ENCODE measurements around the gene SMIM8.

Gene SMIM8

GRCh38 chr6:87336367-87336766, 14.0 kb downstream of the SMIM8 start:
- no peak for FAIRE-seq

DNA sequence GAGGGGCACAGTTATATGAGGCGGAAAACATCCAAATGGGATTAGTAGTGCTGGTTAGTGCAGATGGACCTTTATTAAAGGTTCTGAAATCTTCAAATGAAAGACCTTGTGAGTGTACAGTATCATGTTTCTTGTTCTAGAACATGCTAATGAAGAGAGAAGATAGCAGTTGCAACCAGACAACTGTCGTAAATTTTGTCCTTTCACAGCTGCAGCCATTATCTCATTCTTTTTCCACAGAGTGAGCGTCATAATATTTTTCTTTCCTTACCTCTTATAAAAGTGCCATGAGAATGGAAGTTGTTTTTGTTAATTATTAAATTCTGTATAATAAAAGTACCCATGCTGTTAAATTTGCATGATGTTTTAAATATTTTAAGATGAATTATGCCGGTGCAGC, 17.8 kb downstream of the SMIM8 start:
- FAIRE-seq = no peak

GRCh38 chr6:87341158-87341557, 18.8 kb downstream of the SMIM8 start:
- FAIRE-seq = no peak

DNA sequence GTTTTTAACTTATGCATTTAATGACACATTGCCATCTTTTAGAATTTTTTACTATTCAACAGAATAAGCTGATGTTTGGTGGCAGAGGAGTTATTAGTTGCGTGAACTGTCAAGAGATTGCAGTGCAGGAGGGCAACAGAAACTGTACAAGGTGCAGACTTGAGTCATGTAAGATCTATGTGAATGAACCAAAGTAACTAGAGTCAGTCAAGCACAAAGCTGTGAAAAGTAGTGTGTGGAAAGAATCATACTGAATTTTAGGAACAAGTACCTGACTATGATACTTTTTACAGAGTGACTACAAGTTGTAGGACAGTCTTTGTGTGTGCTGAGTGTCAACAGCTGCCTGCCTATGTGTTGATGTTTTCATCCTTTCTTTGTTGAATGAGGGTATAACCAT, 19.5 kb downstream of the SMIM8 start:
- FAIRE-seq = no peak

GRCh38 chr6:87342829-87343228, 20.4 kb downstream of the SMIM8 start:
- FAIRE-seq = no peak

DNA sequence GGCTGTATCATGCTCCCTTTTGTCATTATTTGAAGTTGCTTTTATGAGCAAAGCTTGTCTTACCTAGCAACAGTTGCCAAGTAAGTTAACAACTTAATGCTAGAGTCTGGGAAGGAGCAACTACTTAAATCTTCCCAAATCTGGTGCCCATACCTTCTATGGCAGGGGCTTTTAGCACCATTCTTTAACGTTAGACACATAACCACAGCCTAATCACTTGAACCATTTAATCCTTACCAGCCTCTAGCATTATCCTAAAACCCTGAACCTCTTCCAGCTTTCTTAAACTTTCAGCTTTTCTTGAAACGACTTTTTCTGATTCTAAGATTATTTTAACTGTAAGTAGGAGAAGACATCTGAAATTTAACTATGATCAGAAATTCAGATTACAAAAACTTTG, 22.3 kb downstream of the SMIM8 start, which contains the start of gene C6orf163:
C6orf163 (plus strand) TSS at position 83 of the 400 bp plus-strand sequence; CDS start at position 370, 287 bp downstream.
- no peak for FAIRE-seq

DNA sequence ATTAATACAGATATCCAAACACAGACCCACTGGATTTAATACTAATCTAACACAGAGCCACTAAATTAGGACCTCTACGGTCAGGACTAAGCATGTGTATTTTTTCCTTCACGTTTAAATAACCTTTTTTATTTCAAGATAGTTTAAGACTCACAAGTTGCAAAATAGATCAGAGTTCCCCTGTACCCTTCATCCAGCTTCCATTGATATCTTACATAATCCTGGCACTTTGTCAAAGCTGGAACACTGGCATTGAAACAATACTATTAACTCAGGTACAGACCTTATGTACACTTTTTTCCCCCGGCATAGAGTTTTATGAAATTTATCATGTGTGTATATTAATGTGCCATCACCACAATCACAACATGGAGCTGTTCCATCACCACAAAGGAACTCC, 24.3 kb downstream of the SMIM8 start:
- no peak for FAIRE-seq

- FAIRE-seq = no peak
Observed at GRCh38 chr6:87349896-87350295, 27.5 kb downstream of the SMIM8 start.

- no peak for FAIRE-seq
Observed at GRCh38 chr6:87350516-87350915, 28.1 kb downstream of the SMIM8 start.

- FAIRE-seq = no peak
Observed at GRCh38 chr6:87351583-87351982, 29.2 kb downstream of the SMIM8 start.

GRCh38 chr6:87356181-87356580, 33.8 kb downstream of the SMIM8 start:
- FAIRE-seq = no peak

DNA sequence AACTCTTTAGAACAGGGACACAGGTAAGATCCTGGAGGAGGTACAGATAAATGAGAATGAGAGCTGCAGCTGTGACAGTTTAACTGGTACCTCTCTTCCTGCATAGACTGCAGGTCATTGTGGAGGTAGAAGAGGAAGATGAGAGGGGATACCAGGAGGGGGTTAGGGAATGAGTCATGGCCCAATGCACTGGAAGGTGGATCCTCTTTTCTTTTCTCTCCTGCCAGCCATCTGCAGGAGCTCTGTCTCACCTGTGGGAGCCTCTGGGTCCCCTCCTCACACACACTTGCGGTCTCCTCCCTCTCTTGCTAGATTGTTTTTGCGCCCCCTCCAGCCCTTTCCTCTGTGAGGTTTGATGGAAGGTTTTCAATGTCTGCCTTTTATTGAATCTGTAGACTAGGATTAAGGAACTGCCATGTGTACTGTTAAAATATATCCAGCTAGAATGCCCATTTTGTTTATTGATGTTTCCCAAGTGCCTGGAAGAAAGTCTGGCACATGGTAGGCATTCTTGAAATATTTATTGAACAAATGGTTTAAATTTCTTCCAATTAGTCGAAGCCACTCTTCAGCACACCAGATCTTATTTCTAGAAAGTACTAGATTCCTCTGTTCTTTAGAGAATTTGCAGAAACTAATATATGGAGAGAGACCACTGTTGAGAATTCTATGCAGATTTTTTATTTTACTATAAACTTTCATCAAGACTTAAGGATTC, 35.2 kb downstream of the SMIM8 start:
- FAIRE-seq = no peak

DNA sequence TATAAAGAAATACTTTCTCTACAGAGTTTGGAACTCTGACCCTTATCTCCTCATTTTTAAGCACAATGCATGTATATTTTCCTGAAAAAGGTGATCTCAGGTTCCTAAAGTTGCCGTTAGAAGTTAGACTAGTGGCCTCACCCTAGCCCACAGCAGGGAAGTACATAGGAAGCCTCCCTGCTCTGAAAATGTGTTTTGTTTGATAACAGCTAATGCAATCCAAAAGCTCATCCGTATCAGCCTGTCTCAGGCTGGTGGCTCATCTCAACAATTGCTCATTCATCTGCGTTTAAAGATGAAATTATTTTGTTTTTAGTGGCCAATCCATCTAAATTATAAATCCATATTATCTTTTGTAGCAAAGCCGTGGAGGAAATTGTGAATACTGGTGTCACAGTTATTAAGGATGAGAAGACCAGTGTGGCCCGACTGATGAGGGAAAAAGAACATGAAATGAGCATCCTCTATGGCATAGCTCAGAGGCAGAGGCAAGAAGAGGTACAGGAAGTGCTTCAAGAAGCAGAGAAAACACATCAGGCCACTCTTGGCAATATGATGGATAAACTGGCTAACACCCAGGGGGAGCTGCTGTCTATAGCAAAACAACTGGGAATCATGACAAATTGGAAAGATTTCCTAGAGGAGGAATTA, 42.3 kb downstream of the SMIM8 start:
- no peak for FAIRE-seq

- no peak for FAIRE-seq
Observed at GRCh38 chr6:87366072-87366827, 43.9 kb downstream of the SMIM8 start.

GRCh38 chr6:87366899-87367298, 44.5 kb downstream of the SMIM8 start:
- no peak for FAIRE-seq

GRCh38 chr6:87373377-87373776, 51.0 kb downstream of the SMIM8 start:
- FAIRE-seq = no peak

DNA sequence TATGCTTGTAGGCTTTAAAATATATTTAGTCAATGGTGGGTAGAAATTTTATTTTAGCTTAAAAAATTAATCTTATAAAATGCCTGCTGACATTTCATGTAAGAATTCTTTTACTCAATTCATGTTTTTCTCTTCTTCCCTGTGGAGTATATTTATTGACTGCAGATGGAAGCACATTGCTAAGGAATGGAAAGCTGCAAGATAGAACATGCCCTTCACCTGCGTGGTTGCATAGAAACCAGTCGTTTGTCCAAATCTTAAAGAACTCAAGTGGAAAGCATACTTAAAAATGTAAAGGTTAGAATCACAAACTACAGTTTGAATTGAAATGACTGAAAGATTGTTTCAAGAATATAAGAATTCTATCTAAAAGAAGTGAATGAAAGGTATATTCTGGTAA, 52.9 kb downstream of the SMIM8 start:
- FAIRE-seq = no peak

DNA sequence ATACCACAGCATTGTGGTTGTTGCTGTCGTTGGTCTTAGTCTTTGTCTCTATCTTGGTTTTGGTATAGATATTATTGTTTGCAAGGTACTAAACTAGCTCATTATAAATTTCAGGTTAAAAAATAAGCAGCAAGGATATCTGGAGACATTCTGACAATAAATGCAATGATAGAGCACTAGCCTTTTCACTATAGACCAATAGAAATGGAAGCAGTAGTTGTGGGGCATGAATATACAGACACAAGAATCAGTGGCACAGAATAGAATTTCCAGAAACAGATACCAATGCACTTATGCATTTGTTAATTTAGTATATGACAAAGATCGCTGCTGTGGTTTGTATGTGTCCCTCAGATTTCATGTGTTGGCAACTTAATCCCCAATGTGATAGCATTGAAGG, 54.3 kb downstream of the SMIM8 start:
- no peak for FAIRE-seq

- FAIRE-seq = no peak
Observed at GRCh38 chr6:87378947-87379346, 56.6 kb downstream of the SMIM8 start.

GRCh38 chr6:87382861-87383260, 60.5 kb downstream of the SMIM8 start:
- no peak for FAIRE-seq

GRCh38 chr6:87384038-87384437, 61.6 kb downstream of the SMIM8 start:
- FAIRE-seq = no peak

DNA sequence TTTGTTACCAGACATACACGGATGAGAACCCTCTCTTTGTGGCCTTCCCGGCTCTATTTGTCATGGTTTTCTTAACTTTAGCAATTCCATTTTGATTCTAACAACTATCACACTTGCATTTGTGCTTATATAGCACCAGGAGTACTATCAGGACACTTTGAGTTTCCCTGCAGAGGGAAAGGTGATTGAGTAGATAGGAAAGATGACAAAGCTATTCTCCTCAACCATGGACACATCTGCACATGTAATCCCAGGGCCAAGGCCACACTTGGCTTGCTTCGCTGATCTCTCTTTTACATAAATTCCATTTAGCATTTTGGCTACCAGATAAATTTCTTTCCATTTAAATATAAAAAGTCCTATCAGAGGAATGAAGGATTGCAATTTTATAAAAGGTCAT, 62.1 kb downstream of the SMIM8 start:
- no peak for FAIRE-seq

GRCh38 chr6:87391334-87391733, 68.9 kb downstream of the SMIM8 start:
- no peak for FAIRE-seq
